IMR-90 (cell line): ENCODE results near the gene PDZD8. TPM values are rescaled to one million over a fixed set of nuclear protein-coding genes. Genes with fewer than 3 reads are reported as not detected.

Source experiments
- ATAC-seq: fragments of 200-7000 bp; cut with Tn5 transposase; 2 replicates; pipeline ENCODE4 v1.9.1; 2020; ENCODE audit warnings: low read depth, mild to moderate bottlenecking, moderate library complexity
- BruUV-seq: library from RNA; stranded (reverse); fragments of 400-500 nt; replicated peaks from 2 replicates; lab custom pipeline; 2021; lab: Mats Ljungman, UMichigan
- CTCF ChIA-PET: fragments of 300-600 bp; formaldehyde crosslinking; extraction: SDS; loops from one replicate; lab custom pipeline; 2021; ENCODE audit warnings: antibody characterized with exemption; lab: Yijun Ruan, JAX
- POLR2A ChIA-PET: fragments of 300-600 bp; sonication (Branson Sonifier 250); formaldehyde crosslinking; loops from one replicate; lab custom pipeline; 2022; ENCODE audit warnings: antibody characterized with exemption; ENCODE audit not compliant: unreplicated experiment; lab: Charles Lee
- DNase-seq: peaks from one replicate; pipeline ENCODE4 v3.0.0; 2013
- H2AFZ ChIP-seq: replicated peaks from 2 replicates; pipeline ENCODE3; 2013; ENCODE audit warnings: low read length, mild to moderate bottlenecking; ENCODE audit not compliant: poor library complexity
- H2AK5ac ChIP-seq: 2 replicates; pipeline ENCODE4 v1.6.1; 2013; ENCODE audit warnings: low read depth, low read length, inconsistent platforms
- H2AK9ac ChIP-seq: replicated peaks from 2 replicates; pipeline ENCODE3; 2013; ENCODE audit warnings: mild to moderate bottlenecking, low read depth, low read length, moderate library complexity; ENCODE audit not compliant: poor library complexity
- H2BK120ac ChIP-seq: 2 replicates; pipeline ENCODE4 v1.6.1; 2013; ENCODE audit warnings: low read depth, low read length, inconsistent platforms
- H2BK15ac ChIP-seq: 3 replicates; pipeline ENCODE4 v1.6.1; 2013; ENCODE audit warnings: low read depth, low read length, inconsistent platforms
- H2BK20ac ChIP-seq: 2 replicates; pipeline ENCODE4 v1.6.1; 2013; ENCODE audit warnings: low read depth, mild to moderate bottlenecking, inconsistent platforms, low read length, moderate library complexity
- H2BK5ac ChIP-seq: 2 replicates; pipeline ENCODE4 v1.6.1; 2013; ENCODE audit warnings: mild to moderate bottlenecking, low read depth, low read length, inconsistent platforms; ENCODE audit not compliant: poor library complexity, severe bottlenecking
- H3K14ac ChIP-seq: replicated peaks from 2 replicates; pipeline ENCODE4 v1.6.1; 2013; ENCODE audit warnings: low read depth, low read length, inconsistent platforms
- H3K18ac ChIP-seq: 2 replicates; pipeline ENCODE4 v1.6.1; 2013; ENCODE audit warnings: low read depth, low read length, control low read depth
- H3K23ac ChIP-seq: 2 replicates; pipeline ENCODE4 v1.6.1; 2013; ENCODE audit warnings: low read depth, low read length, inconsistent platforms
- H3K27ac ChIP-seq: 2 replicates; pipeline ENCODE4 v1.5.1; 2013; ENCODE audit warnings: mild to moderate bottlenecking, control low read depth, low read length; ENCODE audit not compliant: insufficient read depth
- H3K27me3 ChIP-seq: 2 replicates; pipeline ENCODE4 v1.6.1; 2013; ENCODE audit warnings: low read length; ENCODE audit not compliant: control insufficient read depth, insufficient read depth
- H3K36me3 ChIP-seq: 2 replicates; pipeline ENCODE4 v1.6.1; 2013; ENCODE audit warnings: low read length, mixed read lengths; ENCODE audit not compliant: control insufficient read depth, insufficient read depth
- H3K4ac ChIP-seq: 2 replicates; pipeline ENCODE4 v1.6.1; 2013; ENCODE audit warnings: low read depth, low read length, inconsistent platforms
- H3K4me1 ChIP-seq: 2 replicates; pipeline ENCODE4 v1.6.1; 2013; ENCODE audit warnings: low read length, mixed read lengths; ENCODE audit not compliant: control insufficient read depth, insufficient read depth
- H3K4me2 ChIP-seq: 2 replicates; pipeline ENCODE4 v1.6.1; 2013; ENCODE audit warnings: low read depth, mild to moderate bottlenecking, control low read depth, low read length, moderate library complexity
- H3K4me3 ChIP-seq: 2 replicates; pipeline ENCODE4 v1.5.1; 2013; ENCODE audit warnings: low read depth, mild to moderate bottlenecking, control low read depth, low read length, moderate library complexity; ENCODE audit not compliant: insufficient read depth
- H3K56ac ChIP-seq: 2 replicates; pipeline ENCODE4 v1.6.1; 2013; ENCODE audit warnings: low read length, inconsistent platforms; ENCODE audit not compliant: insufficient read depth; ENCODE audit errors: extremely low read depth
- H3K79me1 ChIP-seq, 2 experiments: 2 replicates each; pipeline ENCODE4 v1.6.1; 2013; ENCODE audit warnings: low read length in 2 of 2, inconsistent platforms in 1 of 2, low read depth in 1 of 2
- H3K9ac ChIP-seq: 2 replicates; pipeline ENCODE4 v1.6.1; 2013; ENCODE audit warnings: low read depth, low read length, control low read depth
- H3K9me1 ChIP-seq: 2 replicates; pipeline ENCODE4 v1.6.1; 2013; ENCODE audit warnings: low read length, inconsistent platforms; ENCODE audit not compliant: insufficient read depth
- H3K9me3 ChIP-seq: 2 replicates; pipeline ENCODE4 v1.6.1; 2013; ENCODE audit warnings: low read length; ENCODE audit not compliant: control insufficient read depth, insufficient read depth
- H4K20me1 ChIP-seq: 2 replicates; pipeline ENCODE4 v1.6.1; 2013; ENCODE audit warnings: low read length, inconsistent platforms; ENCODE audit not compliant: insufficient read depth
- H4K5ac ChIP-seq: 2 replicates; pipeline ENCODE4 v1.6.1; 2013; ENCODE audit warnings: mild to moderate bottlenecking, low read depth, low read length, control low read depth
- H4K8ac ChIP-seq, 2 experiments: 2 replicates each; pipeline ENCODE4 v1.6.1; 2013; ENCODE audit warnings: low read depth in 2 of 2, low read length in 2 of 2, control low read depth in 1 of 2, inconsistent platforms in 1 of 2
- H4K91ac ChIP-seq: 2 replicates; pipeline ENCODE4 v1.6.1; 2013; ENCODE audit warnings: low read depth, low read length, inconsistent platforms; ENCODE audit not compliant: insufficient read depth
- CHD1 ChIP-seq: IDR thresholded peaks from 2 replicates; pipeline ENCODE4 v1.6.1; 2012; ENCODE audit warnings: low read depth, low read length, improper control_type of control experiment
- MAZ ChIP-seq: IDR thresholded peaks from 2 replicates; pipeline ENCODE4 v1.6.1; 2012; ENCODE audit warnings: low read depth, mild to moderate bottlenecking, low read length, improper control_type of control experiment, moderate library complexity, borderline replicate concordance
- WGBS, 2 experiments: methylation state at CpG; one replicate each; pipeline versions ENCODE4 v1.1.5 to v1.1.7; 2013; ENCODE audit warnings: missing lambda C conversion rate in 2 of 2; ENCODE audit not compliant: insufficient read length in 1 of 2; ENCODE audit errors: extremely low coverage in 2 of 2; 5-methylcytosine and 5-hydroxymethylcytosine counted together
- dilution Hi-C: fragments of 300-500 bp; cut with HindIII; formaldehyde crosslinking; loops from one replicate; pipeline ENCODE4 v1.14.3; 2018; ENCODE audit warnings: low sequenced_read_pairs; ENCODE audit not compliant: unreplicated experiment
- in situ Hi-C: fragments of 300-500 bp; cut with MboI; formaldehyde crosslinking; loops from 3 replicates; pipeline ENCODE4 v1.14.3; 2019; ENCODE audit warnings: low sequenced_read_pairs, inconsistent platforms, mixed read lengths
- intact Hi-C: fragments of 100-400 bp; cut with micrococcal nuclease; formaldehyde crosslinking; loops from 2 replicates; pipeline ENCODE4 v1.10.0; 2022
- polyA plus RNA-seq, 3 experiments: library from polyadenylated mRNA; depleted of rRNA; stranded (reverse); fragments of >200 nt; gene quantifications; 2 replicates each; pipeline ENCODE4 v1.2.3, GENCODE V29; 2012; ENCODE audit warnings: low replicate concordance in 1 of 3
- total RNA-seq: library from RNA; depleted of rRNA; stranded (reverse); fragments of >200 nt; gene quantifications from 2 replicates; pipeline ENCODE4 v1.2.3, GENCODE V29; 2012
- TF ChIP-seq, protein P1 (sequence below): conservative IDR thresholded peaks from 2 replicates; pipeline ENCODE4 v1.5.1; 2012; ENCODE audit warnings: mild to moderate bottlenecking, low read depth, low read length, improper control_type of control experiment

Gene PDZD8
- total and polyA plus RNA-seq, 2 of the 4 experiments (the other 2 are of a cell fraction): 11.3 to 20.4 TPM

DNA sequence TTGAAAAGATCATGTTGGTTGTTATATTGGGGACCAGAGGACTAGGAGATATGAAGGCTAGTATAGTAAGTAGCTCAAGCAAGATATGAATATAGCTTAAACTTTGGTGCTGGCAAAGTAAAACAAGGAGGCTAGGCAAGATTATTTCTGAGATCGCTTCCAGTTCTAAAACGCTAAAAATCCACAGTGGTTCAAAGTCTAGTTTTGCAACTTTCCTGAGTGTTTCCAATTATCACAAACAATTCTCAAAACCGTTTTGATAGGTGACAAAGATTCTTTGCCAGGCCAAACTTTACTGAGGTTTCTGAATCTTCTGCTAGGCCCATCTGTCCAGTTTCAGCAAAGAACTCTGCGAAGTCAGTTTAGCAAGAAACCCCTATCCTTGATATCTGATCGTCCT is 35.3 kb downstream of the PDZD8 start:
- Histone ChIP-seq H2AFZ (no peak overlapping the region), H2BK120ac (no peak overlapping the region), H3K36me3 (no peaks in the 10 kb centered on the region; the same call in 1 of the 2 replicates), H4K20me1 (peaks cover 11% of the 10 kb centered on the region), H3K18ac (no peak overlapping the region), H3K4me1 (peaks cover 4% of the 10 kb centered on the region; the same call in 1 of the 2 replicates), H3K4me2 (no peak overlapping the region), H3K79me1 (peaks cover 27 to 38% of the 10 kb centered on the region in 2 experiments), H2BK15ac (no peak overlapping the region), H4K91ac (no peak overlapping the region), H3K4me3 (no peak overlapping the region), H3K14ac (no peak overlapping the region), H3K27me3 (no peaks in the 10 kb centered on the region), H4K8ac (no peak overlapping the region), H3K27ac (no peak overlapping the region), H3K9me1 (peaks cover 6% of the 10 kb centered on the region; the same call in 1 of the 2 replicates), H2AK5ac (no peak overlapping the region), H3K56ac (no peak overlapping the region), H3K4ac (no peak overlapping the region), H2AK9ac (no peak overlapping the region), H4K5ac (no peak overlapping the region), H3K9me3 (no peaks in the 10 kb centered on the region), H2BK5ac (no peak overlapping the region), H3K23ac (no peak overlapping the region), H2BK20ac (no peak overlapping the region), H3K9ac (no peak overlapping the region)
- ATAC-seq (no peak), DNase-seq (no peak)
- 96% methylated on average over 3 of the region's 5 CpGs; no CpG with 5 or more reads in 1 of the 2 experiments for WGBS, 2 experiments
- intact Hi-C loops (no loop called here), in situ Hi-C loops (no loop called here), dilution Hi-C loops (no loop called here)
- POLR2A ChIA-PET: interaction anchor here (0.5 kb wide), 1 partner anchor 10 kb away, joined by 4 read pairs; no protein-coding TSS in a partner anchor
- no TSS peak for BruUV-seq
- CTCF ChIA-PET: no interaction called here
- TF ChIP-seq, protein P1, sequence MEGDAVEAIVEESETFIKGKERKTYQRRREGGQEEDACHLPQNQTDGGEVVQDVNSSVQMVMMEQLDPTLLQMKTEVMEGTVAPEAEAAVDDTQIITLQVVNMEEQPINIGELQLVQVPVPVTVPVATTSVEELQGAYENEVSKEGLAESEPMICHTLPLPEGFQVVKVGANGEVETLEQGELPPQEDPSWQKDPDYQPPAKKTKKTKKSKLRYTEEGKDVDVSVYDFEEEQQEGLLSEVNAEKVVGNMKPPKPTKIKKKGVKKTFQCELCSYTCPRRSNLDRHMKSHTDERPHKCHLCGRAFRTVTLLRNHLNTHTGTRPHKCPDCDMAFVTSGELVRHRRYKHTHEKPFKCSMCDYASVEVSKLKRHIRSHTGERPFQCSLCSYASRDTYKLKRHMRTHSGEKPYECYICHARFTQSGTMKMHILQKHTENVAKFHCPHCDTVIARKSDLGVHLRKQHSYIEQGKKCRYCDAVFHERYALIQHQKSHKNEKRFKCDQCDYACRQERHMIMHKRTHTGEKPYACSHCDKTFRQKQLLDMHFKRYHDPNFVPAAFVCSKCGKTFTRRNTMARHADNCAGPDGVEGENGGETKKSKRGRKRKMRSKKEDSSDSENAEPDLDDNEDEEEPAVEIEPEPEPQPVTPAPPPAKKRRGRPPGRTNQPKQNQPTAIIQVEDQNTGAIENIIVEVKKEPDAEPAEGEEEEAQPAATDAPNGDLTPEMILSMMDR: no peak
- no peak for TF ChIP-seq CHD1
- no peak for TF ChIP-seq MAZ
